C4-2B (cell line): ENCODE results near the gene SURF4.

Experiments used
- CTCF ChIP-seq: fragments of 450-650 bp; conservative IDR thresholded peaks from 2 replicates; pipeline ENCODE4 v1.5.1; 2017; ENCODE audit warnings: mild to moderate bottlenecking
- ZFX ChIP-seq: fragments of 450-650 bp; IDR thresholded peaks from 2 replicates; pipeline ENCODE4 v1.6.1; 2017

DNA sequence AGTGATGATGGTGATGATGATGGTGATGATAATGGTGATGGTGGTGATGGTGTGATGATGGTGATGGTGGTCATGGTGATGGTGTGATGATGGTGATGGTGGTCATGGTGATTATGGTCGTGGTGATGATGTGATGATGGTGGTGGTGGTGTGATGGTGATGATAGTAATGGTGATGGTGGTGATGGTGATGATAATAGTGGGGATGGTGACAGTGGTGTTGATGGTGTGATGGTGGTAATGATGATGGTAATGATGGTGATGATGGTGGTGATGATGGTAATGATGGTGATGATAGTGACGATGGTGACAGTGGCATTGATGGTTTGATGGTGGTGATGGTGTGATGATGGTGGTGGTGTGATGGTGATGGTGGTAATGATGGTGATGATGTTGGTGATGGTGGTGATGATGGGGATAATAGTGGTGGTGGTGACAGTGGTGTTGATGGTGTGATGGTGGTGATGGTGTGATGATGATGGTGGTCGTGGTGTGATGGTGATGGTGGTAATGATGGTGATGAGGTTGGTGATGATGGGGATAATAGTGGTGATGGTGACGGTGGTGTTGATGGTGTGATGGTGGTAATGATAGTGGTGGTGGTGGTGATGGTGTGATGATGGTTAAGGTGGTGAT, 6.8 kb upstream of the SURF4 start:
- TF ChIP-seq CTCF (no peak), ZFX (no peak)
